ENCODE measurements around the gene KCNJ11.
"Not testable (repeated sequence)": the region's sequence is repeated elsewhere in the genome, so short reads cannot be mapped to it uniquely, and the experiment has no call there.

Gene KCNJ11

GRCh38 chr11:17388609-17389210 lies at the start of gene KCNJ11:
TSS of gene KCNJ11 (minus strand) at chr11:17388659. CDS start at chr11:17388091, 568 bp downstream.
- DNase-seq (ENCODE audit: low read depth): no peak

DNA sequence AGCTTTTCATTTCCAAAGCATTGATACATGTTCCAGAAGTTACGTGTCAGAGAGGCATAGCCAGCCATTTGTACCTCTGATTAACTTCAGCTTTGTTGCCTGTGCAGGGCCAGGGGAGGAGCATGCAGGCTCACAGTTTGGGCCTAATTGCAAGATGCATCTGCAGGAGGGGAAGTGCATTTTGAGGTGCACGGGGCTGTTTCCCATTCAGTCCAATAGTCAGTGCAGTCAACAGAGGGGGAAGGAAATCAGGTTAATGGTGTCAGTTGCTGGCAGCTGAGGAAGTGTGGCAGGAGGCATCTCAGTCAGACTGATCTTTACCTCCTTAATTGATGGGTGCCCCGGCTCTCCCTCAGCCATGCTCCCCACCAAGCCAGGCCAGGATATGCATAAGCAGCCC lies 48.9 kb upstream of the KCNJ11 start:
- DNase-seq (ENCODE audit: low read depth): no peak

DNA sequence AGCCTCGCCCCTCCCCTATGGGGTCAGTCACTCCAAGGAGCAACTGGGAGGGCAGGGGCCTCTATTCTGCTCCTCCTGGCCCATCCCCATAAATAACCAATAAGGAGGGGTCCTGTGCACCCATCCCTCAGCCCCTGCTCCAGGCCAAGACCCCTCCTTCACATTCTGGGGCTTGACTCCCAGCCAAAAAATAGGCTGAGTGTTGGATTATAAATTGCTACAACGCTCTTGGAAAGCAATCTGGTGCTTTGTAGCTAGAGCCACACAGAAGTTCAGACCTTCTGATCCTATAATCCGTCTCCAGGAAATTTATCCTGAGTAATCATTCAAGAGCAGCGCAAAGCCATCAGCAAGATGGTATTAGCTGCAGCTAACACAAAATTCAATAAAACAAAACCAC lies 45.6 kb upstream of the KCNJ11 start:
- no peak for DNase-seq (ENCODE audit: low read depth)

- no peak for DNase-seq (ENCODE audit: low read depth)
Observed at GRCh38 chr11:17432002-17432401, 43.5 kb upstream of the KCNJ11 start.

DNA sequence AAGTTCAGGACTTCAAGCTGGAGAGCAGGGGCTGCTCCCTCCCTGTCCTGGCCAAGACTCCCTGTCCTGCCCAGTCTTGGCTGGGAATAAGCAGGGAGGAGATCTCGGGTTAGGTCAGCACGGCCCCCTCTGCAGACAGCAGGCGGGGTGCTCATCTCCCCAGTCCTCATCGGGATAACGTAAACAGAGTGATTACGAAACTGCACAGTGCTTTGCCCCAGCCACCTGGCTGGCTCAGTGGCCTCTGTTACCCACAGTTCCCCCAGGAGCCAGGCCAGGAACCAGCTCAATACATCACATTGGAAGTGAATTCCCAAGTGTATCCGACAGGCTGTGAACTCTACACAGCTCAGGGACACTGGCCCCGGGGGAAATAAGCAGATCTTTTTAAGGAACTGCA lies 42.7 kb upstream of the KCNJ11 start:
- no peak for DNase-seq (ENCODE audit: low read depth)

DNA sequence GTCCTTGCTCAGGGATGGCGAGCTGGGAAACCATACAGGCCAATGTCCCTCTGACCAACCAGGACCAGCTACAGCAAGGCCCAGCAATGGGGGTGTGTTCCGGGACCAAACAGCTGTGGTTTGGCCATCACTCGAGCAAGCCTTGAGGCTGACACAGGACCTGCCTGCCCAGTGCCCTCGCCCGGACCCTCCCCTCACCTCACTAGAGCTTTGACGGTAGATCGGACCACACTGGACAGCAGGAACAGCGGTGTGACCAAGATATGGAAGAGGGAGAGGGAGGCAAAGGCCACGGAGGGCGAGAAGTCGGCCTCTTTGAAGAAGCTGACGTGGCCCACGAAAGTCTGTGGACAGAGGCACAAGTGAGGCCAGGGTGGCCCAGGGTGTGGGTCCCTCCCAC lies 42.2 kb upstream of the KCNJ11 start:
- DNase-seq (ENCODE audit: low read depth): no peak

DNA sequence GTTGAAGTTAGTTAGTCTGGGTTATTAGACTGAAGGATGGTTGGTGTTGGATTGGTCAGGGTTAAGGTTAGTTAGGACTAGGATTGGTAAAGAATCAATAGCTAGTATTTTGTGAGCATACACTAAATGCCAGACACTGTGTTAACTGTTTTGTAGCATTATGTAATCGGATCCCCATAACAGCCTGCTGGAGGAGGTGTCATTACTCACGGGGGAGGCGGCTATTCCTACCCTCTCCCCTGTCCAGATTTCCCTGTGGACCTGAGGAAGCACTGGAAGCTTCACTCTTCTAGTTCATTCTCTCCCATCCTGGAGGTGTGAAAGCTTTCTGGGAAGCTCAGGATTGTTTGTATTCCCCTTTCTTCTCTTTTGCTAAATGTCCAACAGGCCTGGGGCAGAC lies 40.5 kb upstream of the KCNJ11 start:
- DNase-seq (ENCODE audit: low read depth): no peak

DNA sequence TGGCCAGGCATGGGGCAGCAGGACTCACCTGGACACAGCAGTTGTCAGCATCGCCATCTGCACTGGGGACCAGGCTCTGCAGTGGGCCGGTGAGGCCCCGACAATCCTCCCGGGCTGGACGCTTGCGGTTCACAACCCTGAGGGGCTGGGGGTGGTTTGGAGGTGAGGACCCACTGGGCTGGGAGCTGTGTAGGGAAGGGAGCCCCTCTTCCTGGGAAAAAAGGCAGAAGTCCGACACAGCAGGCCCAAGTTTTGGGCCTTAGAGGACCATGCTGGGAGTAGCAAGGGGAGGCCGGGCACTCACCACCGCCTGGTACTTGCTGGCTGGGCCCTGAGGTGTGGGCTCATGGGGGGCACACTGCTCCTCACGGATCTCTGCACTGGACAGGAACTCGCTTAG lies 39.8 kb upstream of the KCNJ11 start:
- DNase-seq (ENCODE audit: low read depth): no peak

GRCh38 chr11:17426233-17426632 lies 37.8 kb upstream of the KCNJ11 start:
- DNase-seq (ENCODE audit: low read depth): not testable (repeated sequence)

DNA sequence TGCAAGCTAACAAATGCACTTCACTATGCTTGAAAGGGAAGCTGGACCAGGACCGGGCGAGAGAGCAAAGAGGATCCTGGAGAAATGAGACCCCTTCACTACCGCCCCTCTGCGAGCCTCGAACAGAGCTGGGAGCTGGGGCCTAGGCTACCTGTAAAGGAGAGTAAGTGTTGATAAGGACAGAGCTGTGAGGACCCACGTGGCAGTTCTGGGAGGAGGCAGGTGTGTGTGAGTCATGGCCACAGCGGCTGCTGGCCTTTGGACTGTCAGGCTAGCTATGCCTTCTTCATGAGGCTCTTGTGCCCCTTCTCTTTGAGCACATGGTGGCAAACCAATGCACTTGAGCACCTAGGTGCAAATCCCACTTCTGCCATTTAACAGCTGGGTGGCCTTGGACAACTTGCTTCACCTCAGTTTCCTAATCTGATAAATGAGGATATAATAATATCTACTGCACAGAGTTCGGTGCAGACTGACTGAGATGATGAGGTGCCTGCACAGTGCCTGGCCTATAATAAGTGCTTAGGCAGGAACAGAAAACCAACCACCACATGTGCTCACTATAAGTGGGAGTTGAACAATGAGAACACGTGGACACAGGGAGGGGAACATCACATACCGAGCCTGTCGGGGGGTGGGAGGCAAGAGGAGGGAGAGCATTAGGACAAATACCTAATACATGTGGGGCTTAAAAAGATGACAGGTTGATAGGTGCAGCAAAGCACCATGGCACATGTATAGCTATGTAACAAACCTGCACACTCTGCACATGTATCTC lies 35.3 kb upstream of the KCNJ11 start:
- DNase-seq (ENCODE audit: low read depth): no peak

DNA sequence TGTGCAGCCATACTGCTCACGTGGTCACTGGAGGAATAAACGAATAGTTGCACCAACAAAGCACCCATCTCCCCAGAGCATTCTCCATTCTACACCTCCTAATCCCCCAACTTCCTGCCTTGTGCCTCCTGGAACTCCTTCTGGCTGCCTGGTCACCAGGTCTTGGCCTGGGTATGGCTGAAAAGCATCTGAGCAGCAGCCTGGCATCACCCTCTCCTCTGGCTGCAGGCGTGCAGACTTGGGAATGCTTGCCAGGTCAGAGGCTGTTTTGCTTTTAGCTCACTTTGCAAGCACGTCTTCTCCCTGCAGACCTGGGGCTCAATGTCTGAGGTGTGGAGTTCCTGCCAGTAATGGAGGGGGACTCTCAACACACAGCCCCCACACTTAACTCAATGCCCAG lies 33.3 kb upstream of the KCNJ11 start:
- DNase-seq (ENCODE audit: low read depth): no peak

DNA sequence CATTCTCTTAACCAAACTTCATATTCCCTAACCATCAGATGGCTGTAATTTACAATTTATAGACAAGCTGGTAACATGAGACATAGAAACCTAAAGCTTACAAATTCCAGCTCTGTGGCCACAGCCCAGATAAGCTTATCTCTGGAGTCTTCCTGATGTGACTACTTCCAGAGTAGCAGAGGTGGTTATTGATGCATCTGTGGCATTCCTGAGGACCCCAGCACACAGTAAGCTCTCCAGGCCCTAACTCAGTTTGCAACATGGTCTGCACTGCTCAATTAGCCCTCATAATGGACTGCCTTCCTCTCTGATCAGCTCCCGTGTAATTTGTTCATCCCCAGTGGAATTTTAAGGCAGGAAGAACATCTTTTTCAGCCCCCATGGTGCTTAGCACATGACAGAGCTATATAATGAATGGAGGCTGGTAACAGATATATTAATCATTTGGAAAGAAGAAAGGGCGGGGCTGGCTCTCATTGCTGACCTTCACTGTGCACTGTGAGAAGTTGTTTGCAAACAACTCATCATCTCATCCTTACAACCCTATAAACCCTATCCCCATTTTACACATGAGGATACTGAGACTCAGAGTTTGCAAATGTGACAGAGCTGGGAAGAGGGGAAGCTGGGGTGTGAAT lies 30.1 kb upstream of the KCNJ11 start:
- DNase-seq (ENCODE audit: low read depth): no peak

DNA sequence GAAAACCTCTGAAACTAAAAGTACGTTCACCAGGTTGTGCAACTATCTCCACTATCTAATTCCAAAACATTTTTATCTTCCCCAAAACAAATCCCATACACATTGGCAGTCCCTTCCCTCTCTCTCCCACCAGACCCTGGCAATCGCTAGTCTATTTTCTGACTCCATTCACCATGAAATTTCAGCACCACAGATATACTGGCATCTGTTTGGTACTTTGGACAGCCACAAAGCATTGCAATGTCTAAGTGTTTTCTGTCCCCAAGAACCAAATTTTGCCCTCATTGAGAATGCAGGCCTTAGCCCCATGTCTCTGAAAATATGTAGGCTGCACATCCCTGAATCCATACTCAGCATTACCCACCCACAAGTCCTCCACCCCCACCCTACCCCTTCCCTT lies 28.0 kb upstream of the KCNJ11 start:
- no peak for DNase-seq (ENCODE audit: low read depth)

- no peak for DNase-seq (ENCODE audit: low read depth)
Observed at GRCh38 chr11:17415523-17416104, 27.2 kb upstream of the KCNJ11 start.

GRCh38 chr11:17414992-17415391 lies 26.5 kb upstream of the KCNJ11 start:
- DNase-seq (ENCODE audit: low read depth): no peak

- DNase-seq (ENCODE audit: low read depth): no peak
Observed at GRCh38 chr11:17414317-17414737, 25.9 kb upstream of the KCNJ11 start.

DNA sequence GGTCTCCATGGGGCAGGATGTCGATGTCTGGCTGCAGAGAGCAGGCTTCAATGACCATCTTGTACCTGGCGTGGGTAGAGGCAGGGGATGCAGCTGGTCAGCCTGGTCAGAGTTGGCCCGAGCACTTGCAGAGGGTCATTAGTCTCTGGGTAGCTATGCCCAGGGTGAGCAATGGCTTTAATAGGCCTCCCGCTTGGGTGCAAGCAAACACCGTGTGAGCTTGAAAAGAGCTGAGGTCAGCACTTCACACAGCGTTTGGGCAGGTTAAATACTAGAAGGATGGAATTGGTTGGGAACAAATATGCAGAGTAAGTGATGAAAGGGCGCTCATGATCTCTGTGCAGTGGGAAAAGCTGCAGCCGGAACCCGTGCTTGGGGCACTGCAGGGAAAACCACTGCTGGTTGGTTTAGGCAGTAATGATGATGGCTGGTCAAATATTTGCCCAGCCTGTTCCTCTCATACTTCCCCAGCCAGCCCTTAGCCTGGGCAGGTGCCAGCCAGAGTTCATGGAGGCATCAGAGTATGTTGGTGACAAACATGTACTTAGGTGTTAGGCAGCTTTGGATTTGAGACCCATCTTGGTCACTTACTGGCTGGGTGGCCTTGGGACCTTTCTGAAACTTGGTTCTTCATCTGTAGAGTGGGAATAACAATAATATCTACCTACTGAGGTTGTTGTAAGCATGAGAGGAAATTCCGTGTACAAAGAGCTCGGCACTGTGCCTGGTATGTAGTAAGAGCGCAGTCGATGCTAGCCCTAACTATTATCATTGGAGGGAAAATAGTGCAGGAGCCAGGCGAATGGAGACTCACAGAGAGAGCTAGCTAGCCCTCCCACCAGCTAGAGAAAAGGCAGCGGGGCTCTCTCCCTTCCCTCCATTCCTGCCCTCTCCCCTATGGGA lies 25.2 kb upstream of the KCNJ11 start:
- no peak for DNase-seq (ENCODE audit: low read depth)

DNA sequence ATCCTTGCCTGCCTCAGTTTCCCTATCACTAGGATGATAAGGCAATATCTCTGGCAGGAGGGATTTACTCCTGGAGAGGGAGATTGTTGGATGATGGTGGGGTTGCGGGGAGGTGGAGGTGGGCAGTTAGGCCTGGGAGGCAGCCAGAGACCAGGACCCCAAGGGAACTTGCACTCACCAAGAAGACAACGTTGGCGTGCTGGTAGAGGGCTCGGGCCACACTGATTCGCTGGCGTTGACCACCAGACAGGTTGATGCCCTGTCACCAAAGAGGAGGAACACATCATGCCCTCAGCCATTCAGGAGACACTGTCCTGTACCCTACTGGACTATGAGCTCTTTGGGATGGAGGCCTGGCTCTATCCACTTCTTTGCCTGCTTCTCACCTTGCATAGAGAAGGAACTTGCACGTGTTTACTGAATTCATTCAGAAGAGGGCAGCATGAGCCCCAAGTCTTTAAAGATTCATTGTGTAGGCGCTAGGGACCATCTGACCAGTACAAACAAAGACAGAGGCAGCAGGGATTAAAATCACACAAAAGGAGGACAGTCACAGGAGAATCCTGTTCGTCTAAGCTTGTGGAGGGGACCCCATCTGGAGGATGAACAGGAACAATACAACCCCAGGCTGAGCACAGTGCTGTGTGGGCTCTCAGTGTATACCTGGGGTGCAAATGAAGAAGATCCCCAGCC lies 24.2 kb upstream of the KCNJ11 start:
- DNase-seq (ENCODE audit: low read depth): no peak

GRCh38 chr11:17411418-17411817 lies 23.0 kb upstream of the KCNJ11 start:
- DNase-seq (ENCODE audit: low read depth): no peak

GRCh38 chr11:17410606-17411379 lies 22.3 kb upstream of the KCNJ11 start:
- DNase-seq (ENCODE audit: low read depth): no peak

DNA sequence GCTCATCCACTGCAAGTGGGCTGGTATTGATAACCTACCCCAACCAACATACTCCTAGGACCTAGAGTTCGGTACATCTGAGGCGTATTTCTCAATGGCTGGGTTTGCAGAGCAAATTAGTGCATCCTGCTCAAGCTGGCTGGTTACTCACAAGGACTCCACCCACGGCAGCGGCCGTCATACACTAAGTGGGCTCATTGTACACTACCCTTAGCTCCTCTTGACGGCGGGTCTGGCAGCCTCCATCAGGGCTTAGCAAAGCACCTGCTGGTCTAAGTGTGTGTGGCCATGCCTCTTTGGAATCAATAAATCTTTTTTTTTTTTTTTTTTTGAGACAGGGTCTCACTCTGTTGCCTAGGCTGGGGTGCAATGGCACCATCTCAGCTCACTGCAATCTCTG lies 20.2 kb upstream of the KCNJ11 start:
- DNase-seq (ENCODE audit: low read depth): no peak
